Caco-2 (cell line): ENCODE results near the gene DOCK9. TPM values are rescaled to one million over a fixed set of nuclear protein-coding genes. Genes with fewer than 3 reads are reported as not detected.

Experiments used
- BruUV-seq: library from RNA; stranded (reverse); fragments of 400-500 nt; replicated peaks from 2 replicates; lab custom pipeline; 2021; lab: Mats Ljungman, UMichigan
- CTCF ChIA-PET: fragments of 300-600 bp; sonication (Branson Sonifier 250); formaldehyde crosslinking; loops from one replicate; lab custom pipeline; 2022; ENCODE audit warnings: antibody characterized with exemption; lab: Charles Lee
- POLR2A ChIA-PET: fragments of 300-600 bp; sonication (Branson Sonifier 250); formaldehyde crosslinking; loops from one replicate; lab custom pipeline; 2022; ENCODE audit warnings: antibody characterized with exemption; lab: Charles Lee
- DNase-seq, 2 experiments: peaks; one replicate each; pipeline versions ENCODE4 v3.0.0 to v3.0.0-alpha.2; 2020 to 2022
- H3K27me3 ChIP-seq: replicated peaks from 2 replicates; pipeline ENCODE4 v1.6.0; 2011; ENCODE audit warnings: low read length; ENCODE audit not compliant: control insufficient read depth, insufficient read depth
- H3K36me3 ChIP-seq: 2 replicates; pipeline ENCODE4 v1.5.1; 2011; ENCODE audit warnings: low read length; ENCODE audit not compliant: control insufficient read depth, insufficient read depth
- H3K4me1 ChIP-seq: fragments of 250-450 bp; sonication (Bioruptor Pico); 2 replicates; pipeline ENCODE4 v1.5.1; 2020; ENCODE audit warnings: mild to moderate bottlenecking
- H3K4me3 ChIP-seq: 2 replicates; pipeline ENCODE4 v1.5.1; 2011; ENCODE audit warnings: low read depth, mild to moderate bottlenecking, control low read depth, low read length
- H3K9me3 ChIP-seq: fragments of 250-450 bp; sonication (Bioruptor Pico); 2 replicates; pipeline ENCODE4 v1.5.1; 2020; ENCODE audit warnings: mild to moderate bottlenecking, moderate library complexity
- H3K27ac Mint-ChIP-seq: one replicate; pipeline ENCODE4 v1.8.0; 2022; ENCODE audit warnings: mixed read lengths; ENCODE audit not compliant: unreplicated experiment
- H3K27me3 Mint-ChIP-seq: one replicate; pipeline ENCODE4 v1.8.0; 2022; ENCODE audit warnings: mixed read lengths; ENCODE audit not compliant: insufficient read depth, unreplicated experiment
- H3K36me3 Mint-ChIP-seq: one replicate; pipeline ENCODE4 v1.8.0; 2022; ENCODE audit warnings: mild to moderate bottlenecking, mixed read lengths; ENCODE audit not compliant: insufficient read depth, unreplicated experiment
- H3K4me1 Mint-ChIP-seq: one replicate; pipeline ENCODE4 v1.8.0; 2022; ENCODE audit warnings: low read depth, mixed read lengths; ENCODE audit not compliant: unreplicated experiment
- H3K4me3 Mint-ChIP-seq: one replicate; pipeline ENCODE4 v1.8.0; 2022; ENCODE audit warnings: mild to moderate bottlenecking, moderate library complexity, mixed read lengths; ENCODE audit not compliant: unreplicated experiment
- H3K9me3 Mint-ChIP-seq: one replicate; pipeline ENCODE4 v1.8.0; 2022; ENCODE audit warnings: mixed read lengths; ENCODE audit not compliant: unreplicated experiment
- intact Hi-C: fragments of 100-400 bp; cut with micrococcal nuclease; formaldehyde crosslinking; loops from one replicate; pipeline ENCODE4 v1.10.0; 2022; ENCODE audit not compliant: unreplicated experiment
- total RNA-seq: library from RNA; stranded (reverse); gene quantifications from 2 replicates; pipeline ENCODE4 v1.2.3, GENCODE V29; 2022
- TF ChIP-seq, protein P1 (sequence below), 2 experiments: fragments of 200-600 bp in 1 of 2; IDR thresholded peaks; 1 replicate in 1 of 2; 2 replicates in 1 of 2; pipeline versions ENCODE4 v1.5.1 to v1.8.0; 2011 to 2022; ENCODE audit warnings: antibody characterized with exemption in 1 of 2, control low read depth in 1 of 2, inconsistent platforms in 1 of 2, low read depth in 1 of 2, low read length in 1 of 2, mild to moderate bottlenecking in 1 of 2, moderate library complexity in 1 of 2; ENCODE audit not compliant: insufficient read depth in 1 of 2, severe bottlenecking in 1 of 2, unreplicated experiment in 1 of 2

Gene DOCK9
- total RNA-seq, 1 experiment from 2014 or later: 260 TPM

DNA sequence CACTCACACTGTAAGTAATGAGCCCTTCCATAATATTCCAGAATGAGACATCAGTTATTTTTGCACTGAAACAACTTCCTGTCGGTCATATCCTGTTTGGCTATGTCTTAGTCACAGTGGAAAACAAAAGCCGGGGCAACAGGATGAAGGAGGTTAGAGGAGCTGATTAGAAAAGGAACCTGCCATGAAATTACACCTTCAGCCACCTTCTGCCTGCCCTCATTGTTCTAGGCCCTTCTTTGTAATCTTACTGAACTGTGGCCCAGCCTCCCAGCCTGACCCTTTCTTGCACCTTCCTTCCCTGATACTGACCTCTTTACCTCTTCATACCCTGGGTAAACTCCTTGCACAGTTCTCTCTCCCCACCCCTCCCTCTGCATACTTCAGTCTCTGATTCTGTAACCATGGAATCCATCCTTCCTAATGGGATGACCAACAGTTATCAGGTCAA lies 67.3 kb downstream of the DOCK9 start:
- intact Hi-C loops: no loop called here
- no peaks in the 10 kb centered on the region for H3K27me3 Mint-ChIP-seq
- H3K36me3 ChIP-seq: no peaks in the 10 kb centered on the region
- ChIA-PET POLR2A (no interaction called here), CTCF (no interaction called here)
- BruUV-seq: no TSS peak
- peak overlapping the region; percentile 48 for H3K27ac Mint-ChIP-seq
- no peaks in the 10 kb centered on the region for H3K9me3 ChIP-seq
- no peaks in the 10 kb centered on the region for H3K9me3 Mint-ChIP-seq
- DNase-seq: no peak
- 0 out of 2 replicates have a peak, but pooled peaks cover 5% of the 10 kb centered on the region for H3K4me1 ChIP-seq
- H3K4me3 ChIP-seq: no peak overlapping the region
- H3K4me1 Mint-ChIP-seq: peaks cover 8% of the 10 kb centered on the region
- H3K27me3 ChIP-seq: no peaks in the 10 kb centered on the region
- TF ChIP-seq, protein P1, sequence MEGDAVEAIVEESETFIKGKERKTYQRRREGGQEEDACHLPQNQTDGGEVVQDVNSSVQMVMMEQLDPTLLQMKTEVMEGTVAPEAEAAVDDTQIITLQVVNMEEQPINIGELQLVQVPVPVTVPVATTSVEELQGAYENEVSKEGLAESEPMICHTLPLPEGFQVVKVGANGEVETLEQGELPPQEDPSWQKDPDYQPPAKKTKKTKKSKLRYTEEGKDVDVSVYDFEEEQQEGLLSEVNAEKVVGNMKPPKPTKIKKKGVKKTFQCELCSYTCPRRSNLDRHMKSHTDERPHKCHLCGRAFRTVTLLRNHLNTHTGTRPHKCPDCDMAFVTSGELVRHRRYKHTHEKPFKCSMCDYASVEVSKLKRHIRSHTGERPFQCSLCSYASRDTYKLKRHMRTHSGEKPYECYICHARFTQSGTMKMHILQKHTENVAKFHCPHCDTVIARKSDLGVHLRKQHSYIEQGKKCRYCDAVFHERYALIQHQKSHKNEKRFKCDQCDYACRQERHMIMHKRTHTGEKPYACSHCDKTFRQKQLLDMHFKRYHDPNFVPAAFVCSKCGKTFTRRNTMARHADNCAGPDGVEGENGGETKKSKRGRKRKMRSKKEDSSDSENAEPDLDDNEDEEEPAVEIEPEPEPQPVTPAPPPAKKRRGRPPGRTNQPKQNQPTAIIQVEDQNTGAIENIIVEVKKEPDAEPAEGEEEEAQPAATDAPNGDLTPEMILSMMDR (IDR thresholded peaks at IDR 0.05; ENCODE audit: insufficient read depth in 1 of 2, low read depth in 1 of 2, low read length in 1 of 2, severe bottlenecking in 1 of 2, unreplicated experiment in 1 of 2): no peak
- peaks cover 69% of the 10 kb centered on the region for H3K36me3 Mint-ChIP-seq
- no peak overlapping the region for H3K4me3 Mint-ChIP-seq

DNA sequence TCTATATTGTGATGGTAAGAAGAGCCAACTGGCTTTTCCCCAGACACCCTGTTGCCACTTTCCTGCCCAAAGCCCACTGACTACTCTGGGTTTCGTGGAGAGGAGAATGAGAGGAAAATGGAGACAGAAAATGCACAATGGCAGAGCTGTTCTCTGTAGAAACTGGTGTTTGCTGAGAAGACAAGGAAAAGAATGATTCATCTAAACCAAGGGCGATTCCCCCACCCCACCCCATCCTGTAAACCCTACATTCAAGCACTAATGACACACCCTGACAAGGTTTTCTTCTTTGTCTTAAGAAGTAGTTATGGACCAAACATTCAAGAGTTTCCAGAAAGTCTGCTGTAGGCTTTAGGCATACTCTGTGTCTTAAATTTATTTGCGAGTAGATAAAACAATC lies 68.8 kb downstream of the DOCK9 start:
- Histone ChIP-seq H3K27me3 (no peaks in the 10 kb centered on the region), H3K36me3 (no peaks in the 10 kb centered on the region), H3K9me3 (no peaks in the 10 kb centered on the region), H3K4me3 (no peak overlapping the region), H3K4me1 (0 out of 2 replicates have a peak, but pooled peaks cover 5% of the 10 kb centered on the region)
- peaks cover 8% of the 10 kb centered on the region for H3K4me1 Mint-ChIP-seq
- no peaks in the 10 kb centered on the region for H3K9me3 Mint-ChIP-seq
- no peak overlapping the region for H3K27ac Mint-ChIP-seq
- CTCF ChIA-PET: no interaction called here
- no peak for DNase-seq
- intact Hi-C loops: no loop called here
- no TSS peak for BruUV-seq
- H3K4me3 Mint-ChIP-seq: no peak overlapping the region
- H3K27me3 Mint-ChIP-seq: no peaks in the 10 kb centered on the region
- TF ChIP-seq, protein P1 (IDR thresholded peaks at IDR 0.05; ENCODE audit: insufficient read depth in 1 of 2, low read depth in 1 of 2, low read length in 1 of 2, severe bottlenecking in 1 of 2, unreplicated experiment in 1 of 2): no peak
- POLR2A ChIA-PET: no interaction called here
- H3K36me3 Mint-ChIP-seq: peaks cover 68% of the 10 kb centered on the region

DNA sequence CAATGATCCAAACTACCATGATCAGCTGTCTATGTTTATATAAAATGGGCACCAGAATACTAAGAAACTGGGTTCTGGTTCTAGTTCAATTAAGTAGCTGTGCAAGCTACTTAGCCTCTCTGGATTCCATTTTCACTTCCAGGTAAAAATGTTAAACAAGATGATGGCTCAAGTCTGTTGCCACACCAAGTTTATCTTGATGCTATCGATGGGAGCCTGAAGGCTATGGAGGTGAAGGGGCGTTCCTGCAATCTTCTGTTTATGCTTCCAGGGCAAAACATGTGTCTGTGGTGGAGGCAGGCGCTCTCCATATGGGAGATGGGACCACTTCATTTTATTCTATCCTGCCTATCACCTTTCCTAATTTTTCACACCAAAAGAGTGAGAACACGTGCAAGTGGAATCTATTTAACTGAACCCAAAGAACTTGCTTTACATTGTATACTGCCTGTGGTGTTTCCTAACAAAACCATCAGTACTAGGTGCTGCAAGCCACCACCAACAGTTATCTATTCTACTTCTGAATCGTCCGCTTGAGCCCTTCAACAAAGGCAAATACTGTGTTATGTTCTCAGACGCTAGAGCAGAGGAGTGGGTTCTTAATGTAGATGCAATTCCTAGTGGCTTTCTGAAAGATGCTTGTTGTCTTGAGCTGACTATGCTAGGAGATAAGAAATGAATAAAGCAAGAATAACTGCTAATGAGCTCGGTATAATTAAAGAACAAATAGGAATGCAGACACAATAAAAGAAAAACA lies 70.9 kb downstream of the DOCK9 start:
- no TSS peak for BruUV-seq
- Mint-ChIP-seq H3K4me3 (no peak overlapping the region), H3K4me1 (peaks cover 8% of the 10 kb centered on the region), H3K27ac (no peak overlapping the region), H3K9me3 (no peaks in the 10 kb centered on the region), H3K27me3 (no peaks in the 10 kb centered on the region), H3K36me3 (peaks cover 75% of the 10 kb centered on the region)
- ChIA-PET POLR2A (no interaction called here), CTCF (no interaction called here)
- Histone ChIP-seq H3K4me3 (no peak overlapping the region), H3K4me1 (0 out of 2 replicates have a peak, but pooled peaks cover 5% of the 10 kb centered on the region), H3K27me3 (no peaks in the 10 kb centered on the region), H3K9me3 (no peaks in the 10 kb centered on the region), H3K36me3 (no peaks in the 10 kb centered on the region)
- DNase-seq: no peak
- intact Hi-C loops: no loop called here
- TF ChIP-seq, protein P1 (IDR thresholded peaks at IDR 0.05; ENCODE audit: insufficient read depth in 1 of 2, low read depth in 1 of 2, low read length in 1 of 2, severe bottlenecking in 1 of 2, unreplicated experiment in 1 of 2): no peak
